ENCODE measurements around the gene CMYA5.

DNA sequence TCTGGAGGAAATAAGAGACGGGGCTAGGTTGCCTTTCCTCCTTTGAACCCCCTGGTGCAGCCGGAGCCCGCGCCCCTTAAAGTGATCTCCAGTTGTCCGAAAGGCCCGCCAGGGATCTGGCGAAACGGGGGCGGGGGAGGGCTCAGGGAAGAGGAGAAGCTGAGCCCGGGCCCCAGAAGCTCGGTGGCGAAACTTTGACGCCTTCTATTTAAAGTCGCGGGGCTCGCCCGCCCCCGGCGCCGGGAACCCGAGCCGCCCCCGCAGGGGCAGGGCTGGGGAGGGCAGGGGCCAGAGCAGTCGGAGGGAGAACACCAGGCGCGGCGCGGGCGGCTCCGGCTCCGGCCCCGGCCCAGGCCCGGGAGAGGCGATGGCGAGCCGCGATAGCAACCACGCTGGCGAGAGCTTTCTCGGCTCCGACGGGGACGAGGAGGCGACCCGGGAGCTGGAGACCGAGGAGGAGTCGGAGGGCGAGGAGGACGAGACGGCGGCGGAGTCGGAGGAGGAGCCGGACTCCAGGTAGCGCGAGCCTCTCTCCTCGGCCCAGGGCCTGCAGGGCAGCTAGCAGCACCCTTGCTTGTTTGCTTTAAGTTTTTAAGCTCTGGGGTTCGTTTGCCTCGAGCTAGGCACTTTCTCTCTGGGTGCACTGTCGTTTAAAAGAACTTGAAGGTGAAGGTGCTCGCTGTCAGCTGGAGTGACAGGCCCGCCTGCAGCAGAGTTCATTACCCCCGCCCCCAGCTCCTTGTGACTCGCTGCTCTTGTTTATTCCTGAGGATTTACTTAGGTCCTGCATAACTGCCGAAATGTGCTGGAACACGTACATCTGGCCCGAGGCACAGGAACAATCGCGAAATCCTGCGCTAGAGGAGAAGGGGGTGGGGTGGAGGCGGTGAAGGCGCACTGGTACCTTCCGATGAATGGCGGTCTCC is at the start of gene CMYA5:
- TF ChIP-seq ZNF274 (IDR thresholded peaks at IDR 0.05; ENCODE audit: low read depth, low read length) (no peak), YY1 (IDR thresholded peaks at IDR 0.05; ENCODE audit: insufficient read depth, insufficient read length) (no peak), SUZ12 (IDR thresholded peaks at IDR 0.05; ENCODE audit: extremely low read depth, insufficient read depth, insufficient read length) (no peak)

Data from NT2/D1 (cell line).